Spinal cord (tissue), 10 donors: ENCODE measurements around the gene FADS2. TPM values are rescaled to one million over a fixed set of nuclear protein-coding genes. Genes with fewer than 3 reads are reported as not detected.

Experiments used
- DNase-seq, 6 donors: peaks; one replicate each; pipeline versions ENCODE4 v3.0.0 to v3.0.0-alpha.2; 2013 to 2015; ENCODE audit warnings: low spot score in 6 of 6, low read depth in 4 of 6
- H3K27ac ChIP-seq: one replicate; pipeline ENCODE4 v1.5.1; 2013; ENCODE audit warnings: low read depth, low read length, control low read depth
- H3K27me3 ChIP-seq: one replicate; pipeline ENCODE4 v1.6.1; 2013; ENCODE audit warnings: low read length; ENCODE audit not compliant: control insufficient read depth, insufficient read depth
- H3K36me3 ChIP-seq: one replicate; pipeline ENCODE4 v1.6.1; 2013; ENCODE audit warnings: low read length; ENCODE audit not compliant: control insufficient read depth, insufficient read depth
- H3K4me1 ChIP-seq: one replicate; pipeline ENCODE4 v1.6.1; 2013; ENCODE audit warnings: low read length; ENCODE audit not compliant: control insufficient read depth, insufficient read depth
- H3K4me3 ChIP-seq: one replicate; pipeline ENCODE4 v1.5.1; 2013; ENCODE audit warnings: low read depth, low read length, control low read depth
- H3K9me3 ChIP-seq: one replicate; pipeline ENCODE4 v1.6.1; 2013; ENCODE audit warnings: low read length; ENCODE audit not compliant: control insufficient read depth, insufficient read depth
- WGBS: methylation state at CpG from one replicate; pipeline ENCODE4 v1.1.5; 2013; ENCODE audit warnings: missing lambda C conversion rate; ENCODE audit not compliant: insufficient coverage; 5-methylcytosine and 5-hydroxymethylcytosine counted together
- polyA plus RNA-seq, 2 donors: library from polyadenylated mRNA; unstranded; fragments of 120-200 nt; gene quantifications; one replicate each; pipeline ENCODE4 v1.2.1, GENCODE V29; 2013; ENCODE audit not compliant: insufficient read length in 2 of 2
- small RNA-seq: library from RNA; depleted of rRNA; stranded (forward); fragments of <200 nt; gene quantifications from one replicate; pipeline ENCODE3, GENCODE V24; 2014; ENCODE audit warnings: low replicate concordance
- total RNA-seq, 2 donors: library from RNA; depleted of rRNA in 1 of 2; stranded (reverse); fragments of 120-200 nt in 1 of 2; fragments of >200 nt in 1 of 2; gene quantifications; one replicate each; pipeline versions ENCODE4 v1.2.3 to v1.2.4, GENCODE V29; 2013 to 2014
- donor health status: healthy.

FADS2 gene
- total and polyA plus RNA-seq, 4 donors: 125 to 452 (median 293) TPM

DNA sequence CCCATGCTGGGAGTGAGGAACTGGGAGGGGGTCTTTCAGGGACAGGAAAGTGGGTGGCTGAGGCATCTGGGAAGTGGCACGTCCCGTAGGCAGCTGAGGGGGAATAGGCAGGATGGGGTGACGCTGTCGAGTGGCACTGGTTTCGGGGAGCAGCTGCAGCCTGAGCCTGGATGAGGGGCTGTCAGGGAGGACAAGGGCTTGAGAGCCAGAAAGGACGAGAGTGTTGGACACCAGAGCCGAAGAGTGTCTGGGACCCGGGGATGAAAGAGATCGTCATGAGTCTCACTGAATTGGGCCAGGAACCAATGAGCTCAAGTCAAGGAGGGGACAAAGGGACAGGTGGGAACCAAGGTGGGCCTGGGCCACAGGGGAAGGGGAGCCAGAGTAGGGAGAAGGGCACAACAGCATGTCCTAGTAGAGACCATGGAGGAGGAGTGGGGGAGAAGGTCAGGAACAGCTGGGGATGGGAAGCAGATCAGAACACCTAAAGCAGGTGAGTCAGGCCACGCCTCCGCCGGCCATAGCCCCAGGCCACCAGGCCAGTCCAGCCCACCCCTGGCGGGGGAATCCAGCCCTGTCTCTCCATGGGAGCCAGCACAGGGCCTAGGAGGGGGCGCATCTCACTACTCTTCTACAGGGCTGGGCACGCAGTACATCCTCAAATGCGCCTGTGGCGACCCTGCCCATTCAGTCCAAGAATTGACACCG, 85.0 kb downstream of the FADS2 start:
- Histone ChIP-seq H3K27ac (peak overlapping the region; percentile 15), H3K4me1 (peaks cover 58% of the 10 kb centered on the region), H3K9me3 (no peaks in the 10 kb centered on the region), H3K36me3 (peaks cover 4% of the 10 kb centered on the region), H3K4me3 (no peak overlapping the region), H3K27me3 (peaks cover 5% of the 10 kb centered on the region)
- 78% methylated on average over 18 of the region's 18 CpGs for WGBS
- DNase-seq: peak in 1 of 6 donors; percentile 1

DNA sequence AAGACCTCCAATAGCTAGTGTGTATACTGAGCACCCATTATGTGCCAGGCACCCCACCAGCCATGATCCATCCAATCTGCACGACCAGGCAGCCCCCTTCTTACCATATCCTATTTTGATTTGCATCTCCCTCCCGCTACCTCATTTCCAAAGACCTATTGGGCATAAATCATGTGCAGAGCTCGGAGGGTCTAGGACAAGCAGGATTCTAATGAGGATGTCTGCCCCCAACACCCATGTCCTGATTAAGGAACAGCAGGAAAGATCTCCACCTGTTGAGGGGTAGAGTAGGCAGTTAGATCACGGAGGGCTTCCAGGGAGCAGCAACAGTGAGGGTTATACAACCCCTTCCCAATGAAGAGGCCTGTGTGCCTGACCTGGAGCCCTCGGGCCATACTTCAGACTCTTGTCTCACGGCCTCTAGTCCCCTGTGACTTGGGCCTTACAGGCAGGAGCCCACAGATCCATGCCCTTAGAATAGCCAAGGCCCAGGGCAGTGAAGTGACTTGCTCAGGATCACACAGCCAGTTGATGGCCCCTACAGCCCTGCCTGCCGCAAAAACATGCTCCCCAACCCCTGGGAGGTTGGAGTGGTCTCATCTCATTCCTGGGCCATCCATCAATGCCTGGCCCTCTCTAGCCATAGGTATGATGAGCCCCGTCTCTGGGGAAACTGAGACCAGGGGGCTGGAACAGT, 85.7 kb downstream of the FADS2 start:
- 61% methylated on average over 4 of the region's 8 CpGs for WGBS
- H3K9me3 ChIP-seq: no peaks in the 10 kb centered on the region
- peaks cover 3% of the 10 kb centered on the region for H3K36me3 ChIP-seq
- H3K27ac ChIP-seq: no peak overlapping the region
- no peak for DNase-seq
- peaks cover 59% of the 10 kb centered on the region for H3K4me1 ChIP-seq
- H3K27me3 ChIP-seq: peaks cover 11% of the 10 kb centered on the region
- H3K4me3 ChIP-seq: no peak overlapping the region

DNA sequence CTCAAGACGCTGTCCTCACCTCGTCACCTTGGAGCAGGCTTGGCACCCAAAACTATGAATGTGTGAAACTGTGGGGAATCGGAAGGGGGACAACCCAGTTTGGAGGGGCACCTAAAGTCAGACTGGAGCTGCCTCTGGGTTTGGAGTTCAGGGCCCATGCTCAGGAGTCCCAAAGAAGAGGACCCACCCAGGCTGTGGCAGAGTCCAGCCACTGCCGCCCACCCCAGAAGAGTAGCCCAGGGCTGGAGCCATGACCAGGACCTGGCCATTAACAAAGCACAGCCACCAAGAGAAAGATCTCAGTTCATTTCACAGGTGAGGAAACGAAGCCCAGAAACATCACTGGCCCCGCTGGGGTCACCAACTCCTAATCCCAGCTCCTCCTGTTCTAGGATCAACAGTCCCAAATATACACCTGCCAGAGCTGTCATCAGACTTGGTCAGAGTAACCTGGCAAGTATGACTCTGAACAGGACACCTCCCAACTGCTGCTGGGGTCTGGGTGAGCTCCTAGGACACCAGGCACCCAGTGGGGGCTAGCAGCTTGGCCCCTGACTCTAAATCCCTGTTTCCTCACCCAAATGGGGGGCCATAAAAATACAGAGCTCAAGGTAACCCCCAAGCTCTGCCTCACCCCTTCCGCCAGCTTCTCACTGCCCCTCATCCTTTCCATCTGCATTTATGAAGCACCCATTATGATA, 86.5 kb downstream of the FADS2 start:
- Histone ChIP-seq H3K4me3 (peak overlapping the region; percentile 24), H3K4me1 (peaks cover 51% of the 10 kb centered on the region), H3K9me3 (no peaks in the 10 kb centered on the region), H3K27ac (peak overlapping the region; percentile 25), H3K36me3 (peaks cover 3% of the 10 kb centered on the region), H3K27me3 (peaks cover 11% of the 10 kb centered on the region)
- 87% methylated on average over 5 of the region's 7 CpGs for WGBS
- no peak for DNase-seq

DNA sequence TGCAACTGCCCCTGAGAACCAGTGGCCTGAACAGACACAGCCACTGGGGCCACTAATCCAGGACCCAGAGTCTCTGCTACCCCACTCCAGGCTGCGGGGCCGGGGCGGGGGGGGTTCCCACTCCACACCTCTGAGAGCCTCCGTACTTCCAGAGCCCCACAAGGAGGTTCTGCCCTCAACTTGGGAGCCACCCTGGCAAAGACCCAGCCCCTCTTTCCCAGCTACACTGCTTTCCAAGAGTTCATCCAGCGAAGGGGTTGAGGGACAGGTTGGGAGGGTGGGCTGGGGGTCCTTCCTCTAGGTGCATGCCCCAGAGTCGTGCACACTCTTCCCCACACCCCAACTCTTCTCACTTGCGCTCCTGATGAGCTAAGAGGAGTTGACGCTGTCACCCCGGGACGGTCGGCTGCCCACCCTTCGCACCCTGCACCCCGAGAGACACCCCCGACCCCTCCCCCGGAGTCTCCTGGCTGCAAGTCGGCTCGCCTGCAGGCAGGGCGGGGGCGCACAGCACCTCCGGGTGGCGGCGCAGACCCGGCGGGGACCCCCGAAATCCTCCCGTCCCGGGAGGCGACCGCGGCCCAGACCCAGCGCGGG, 88.7 kb downstream of the FADS2 start:
- Histone ChIP-seq H3K9me3 (no peaks in the 10 kb centered on the region), H3K27me3 (peaks cover 11% of the 10 kb centered on the region), H3K4me3 (peak overlapping the region; percentile 41), H3K36me3 (peaks cover 3% of the 10 kb centered on the region), H3K27ac (peak overlapping the region; percentile 33), H3K4me1 (peaks cover 31% of the 10 kb centered on the region)
- 4% methylated on average over 30 of the region's 32 CpGs for WGBS
- no peak for DNase-seq

Small RNA genes lying within 50 kb of the gene (small RNA-seq; reads per million reads assigned to genes)
- gene MIR6746: not detected

Other genes with a start within 250 kb of the FADS2 start
- 10 to 100 TPM in 1 of 2 donors, 1 to 10 TPM in 1; 9.8 to 31.1 TPM for gene SYT7, start 247.2 kb upstream of the FADS2 start, total RNA-seq
- 10 to 100 TPM; 51.4 to 57.7 TPM for gene SYT7, start 247.2 kb upstream of the FADS2 start, polyA plus RNA-seq
- 1 to 10 TPM; 3.9 to 8.4 TPM for gene DAGLA, start 147.9 kb upstream of the FADS2 start, total RNA-seq
- gene DAGLA, start 147.9 kb upstream of the FADS2 start, polyA plus RNA-seq: 10 to 100 TPM; 21.3 to 21.7 TPM
- gene MYRF, start 75.7 kb upstream of the FADS2 start, total RNA-seq: 10 to 100 TPM; 13.6 to 17.9 TPM
- 100 to 1,000 TPM; 112 to 135 TPM for gene MYRF, start 75.7 kb upstream of the FADS2 start, polyA plus RNA-seq
- gene TMEM258, start 35.7 kb upstream of the FADS2 start, total RNA-seq: 100 to 1,000 TPM; 102 to 170 TPM
- gene TMEM258, start 35.7 kb upstream of the FADS2 start, polyA plus RNA-seq: 100 to 1,000 TPM; 143 to 181 TPM
- 10 to 100 TPM; 20.7 to 32.0 TPM for gene FEN1, start 35.4 kb upstream of the FADS2 start, total RNA-seq
- gene FEN1, start 35.4 kb upstream of the FADS2 start, polyA plus RNA-seq: 10 to 100 TPM; 27.4 to 36.1 TPM
- gene FADS1, start 11.3 kb upstream of the FADS2 start, total RNA-seq: 10 to 100 TPM; 63.6 to 94.9 TPM
- 10 to 100 TPM; 91.0 to 92.9 TPM for gene FADS1, start 11.3 kb upstream of the FADS2 start, polyA plus RNA-seq
- gene FADS3, start 63.2 kb downstream of the FADS2 start, total RNA-seq: 10 to 100 TPM; 41.1 to 58.0 TPM
- 10 to 100 TPM; 62.6 to 66.9 TPM for gene FADS3, start 63.2 kb downstream of the FADS2 start, polyA plus RNA-seq
- 10 to 100 TPM; 12.8 to 47.7 TPM for gene RAB3IL1, start 89.3 kb downstream of the FADS2 start, total RNA-seq
- gene RAB3IL1, start 89.3 kb downstream of the FADS2 start, polyA plus RNA-seq: 10 to 100 TPM; 14.7 to 30.3 TPM
- 10 to 100 TPM in 1 of 2 donors, 1 to 10 TPM in 1; 7.3 to 10.2 TPM for gene BEST1, start 122.1 kb downstream of the FADS2 start, total RNA-seq
- gene BEST1, start 122.1 kb downstream of the FADS2 start, polyA plus RNA-seq: 10 to 100 TPM; 15.2 to 21.0 TPM
- gene FTH1, start 139.3 kb downstream of the FADS2 start, total RNA-seq: 1,000 to 10,000 TPM in 1 of 2 donors, 100 to 1,000 TPM in 1; 878 to 1,181 TPM
- gene FTH1, start 139.3 kb downstream of the FADS2 start, polyA plus RNA-seq: 1,000 to 10,000 TPM; 3,691 to 3,889 TPM